ENCODE results near the gene PLD2.
"Not testable (repeated sequence)": the region's sequence is repeated elsewhere in the genome, so short reads cannot be mapped to it uniquely, and the experiment has no call there.

The PLD2 gene

GRCh38 chr17:4789951-4790704 lies 16.8 kb upstream of the PLD2 start:
- peak; percentile 52 for DNase-seq

- no peak for DNase-seq
Observed at GRCh38 chr17:4790705-4791088, 16.3 kb upstream of the PLD2 start.

- DNase-seq: no peak
Observed at GRCh38 chr17:4795168-4795567, 11.8 kb upstream of the PLD2 start.

DNA sequence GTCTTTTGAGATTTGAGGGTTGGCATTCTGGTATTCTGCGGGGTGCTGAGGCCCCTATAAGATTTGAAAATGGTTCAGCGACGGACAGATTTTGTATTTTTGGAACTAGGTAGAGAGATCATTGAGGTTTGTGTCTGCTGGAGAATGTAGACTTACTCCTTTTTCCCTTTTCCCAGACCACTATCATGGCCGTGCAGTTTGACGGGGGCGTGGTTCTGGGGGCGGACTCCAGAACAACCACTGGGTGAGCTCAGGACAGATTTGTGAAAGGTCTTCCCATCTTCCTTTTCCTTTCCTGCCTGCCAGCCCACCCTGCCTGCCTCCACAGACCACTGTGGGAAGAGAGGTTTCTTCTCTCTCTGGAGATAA lies 10.4 kb upstream of the PLD2 start:
- no peak for DNase-seq

- DNase-seq: no peak
Observed at GRCh38 chr17:4800462-4801196, 6.3 kb upstream of the PLD2 start.

DNA sequence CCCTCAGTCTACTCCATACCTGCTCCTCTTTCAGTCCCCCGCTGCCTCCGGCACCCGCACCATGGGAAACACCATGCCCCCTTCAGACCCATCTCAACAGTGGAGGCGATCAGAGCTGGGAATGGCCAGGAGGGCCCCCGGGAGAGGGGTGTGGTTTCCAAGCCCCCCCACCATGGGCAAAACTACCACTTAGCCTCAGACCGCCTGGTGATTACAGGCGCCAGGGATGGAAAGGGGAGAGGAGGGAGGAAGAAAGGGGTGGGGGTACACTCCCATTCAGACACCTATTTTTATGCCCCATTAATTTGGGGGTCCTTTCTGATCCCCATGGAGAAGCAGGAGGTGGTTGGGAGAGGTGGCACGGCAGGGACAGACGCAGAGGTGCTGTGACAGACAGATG lies 4.7 kb upstream of the PLD2 start, which contains the start of gene C17orf114:
Gene C17orf114 (minus strand): TSS at position 101 of the 400 bp plus-strand sequence.
- DNase-seq: no peak

- DNase-seq: no peak
Observed at GRCh38 chr17:4806456-4806776, 536 bp upstream of the PLD2 start.

DNA sequence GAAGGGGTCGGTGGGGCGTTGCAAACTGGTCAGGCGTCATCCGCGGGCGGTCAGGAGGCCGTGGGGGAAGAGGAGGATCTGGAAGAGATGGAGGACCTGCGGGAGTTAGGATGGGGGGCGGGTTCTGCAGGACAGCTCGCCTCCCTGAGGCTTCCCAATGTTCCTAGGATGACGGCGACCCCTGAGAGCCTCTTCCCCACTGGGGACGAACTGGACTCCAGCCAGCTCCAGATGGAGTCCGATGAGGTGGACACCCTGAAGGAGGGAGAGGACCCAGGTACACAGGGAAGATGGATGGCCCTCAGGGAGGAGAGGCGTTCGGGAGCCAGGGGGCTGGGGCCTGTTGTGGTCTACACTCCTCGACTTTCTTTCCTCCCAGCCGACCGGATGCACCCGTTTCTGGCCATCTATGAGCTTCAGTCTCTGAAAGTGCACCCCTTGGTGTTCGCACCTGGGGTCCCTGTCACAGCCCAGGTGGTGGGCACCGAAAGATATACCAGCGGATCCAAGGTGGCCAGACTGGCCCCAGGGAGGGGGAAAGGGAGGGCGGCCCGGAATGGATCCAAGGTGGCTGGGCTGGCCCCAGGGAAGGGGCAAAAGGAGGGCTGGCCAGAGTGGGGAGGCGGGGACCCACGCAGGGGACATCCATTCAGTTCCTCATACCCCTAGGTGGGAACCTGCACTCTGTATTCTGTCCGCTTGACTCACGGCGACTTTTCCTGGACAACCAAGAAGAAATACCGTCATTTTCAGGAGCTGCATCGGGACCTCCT lies 839 bp downstream of the PLD2 start:
- no peak for DNase-seq

DNA sequence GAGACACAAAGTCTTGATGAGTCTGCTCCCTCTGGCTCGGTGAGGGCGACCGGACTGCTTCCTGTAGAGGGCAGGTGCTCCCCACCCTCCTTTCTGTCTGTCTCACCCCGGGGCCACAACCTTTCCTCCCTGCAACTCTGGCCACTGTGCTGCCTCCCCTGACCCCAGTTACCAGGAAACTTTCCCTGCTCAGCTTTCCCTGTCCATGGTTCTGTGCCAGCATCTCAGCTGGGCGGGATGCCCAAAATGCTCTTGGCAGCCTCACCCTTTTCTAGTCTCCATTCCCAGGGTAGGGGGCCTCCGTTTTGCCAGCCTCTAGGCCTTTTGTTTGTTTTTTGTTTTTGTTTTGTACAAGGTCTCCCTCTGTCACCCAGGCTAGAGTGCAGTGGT lies 1.4 kb downstream of the PLD2 start:
- DNase-seq: no peak

- DNase-seq: no peak
Observed at GRCh38 chr17:4810696-4811290, 3.8 kb downstream of the PLD2 start.

- DNase-seq: no peak
Observed at GRCh38 chr17:4811471-4811870, 4.5 kb downstream of the PLD2 start.

- no peak for DNase-seq
Observed at GRCh38 chr17:4812690-4813089, 5.7 kb downstream of the PLD2 start.

DNA sequence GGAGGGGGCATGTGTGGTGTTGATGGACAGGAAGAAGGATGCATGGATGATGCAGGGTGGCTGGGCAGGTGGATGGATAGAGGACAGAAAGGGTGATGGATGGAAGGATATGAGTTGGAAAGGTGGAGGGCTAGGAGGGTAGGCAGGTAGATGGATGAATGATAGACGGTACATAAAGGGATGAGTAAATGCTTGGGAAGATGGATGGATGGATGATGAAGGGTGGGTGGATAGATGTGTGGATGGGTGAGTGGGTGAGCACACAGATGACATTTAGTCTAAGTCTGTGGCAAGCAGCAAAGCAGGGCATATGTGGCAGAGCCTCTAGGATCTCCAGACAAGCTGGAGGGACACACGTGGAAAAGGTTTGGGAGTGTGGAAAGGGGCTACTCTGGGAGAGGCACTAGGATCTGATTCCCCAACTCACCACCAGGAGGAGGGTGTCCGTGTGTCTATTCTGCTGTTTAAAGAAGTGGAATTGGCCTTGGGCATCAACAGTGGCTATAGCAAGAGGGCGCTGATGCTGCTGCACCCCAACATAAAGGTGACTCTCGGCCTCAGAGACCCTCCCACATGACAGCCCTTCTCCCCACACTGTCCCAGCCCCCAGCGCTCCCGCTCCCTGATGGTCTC lies 8.2 kb downstream of the PLD2 start:
- DNase-seq: no peak

GRCh38 chr17:4816826-4817225 lies 9.9 kb downstream of the PLD2 start:
- DNase-seq: no peak

GRCh38 chr17:4818276-4818675 lies 11.3 kb downstream of the PLD2 start:
- DNase-seq: no peak

- DNase-seq: no peak
Observed at GRCh38 chr17:4822835-4823234, 15.9 kb downstream of the PLD2 start.

- no peak for DNase-seq
Observed at GRCh38 chr17:4823373-4824089, 16.6 kb downstream of the PLD2 start.

GRCh38 chr17:4827399-4827798 lies 20.4 kb downstream of the PLD2 start:
- DNase-seq: no peak

- DNase-seq: not testable (repeated sequence)
Observed at GRCh38 chr17:4832829-4833177, 25.9 kb downstream of the PLD2 start.

- peak; percentile 79 for DNase-seq
Observed at GRCh38 chr17:4833178-4833940, 26.4 kb downstream of the PLD2 start, which contains the start of gene MINK1. MINK1 (plus strand) TSS chr17:4833340; CDS start chr17:4833584, 244 bp downstream.

GRCh38 chr17:4833941-4834680 lies 27.2 kb downstream of the PLD2 start:
- no peak for DNase-seq
